ENCODE data around the gene LRRC75A.

Gene LRRC75A

DNA sequence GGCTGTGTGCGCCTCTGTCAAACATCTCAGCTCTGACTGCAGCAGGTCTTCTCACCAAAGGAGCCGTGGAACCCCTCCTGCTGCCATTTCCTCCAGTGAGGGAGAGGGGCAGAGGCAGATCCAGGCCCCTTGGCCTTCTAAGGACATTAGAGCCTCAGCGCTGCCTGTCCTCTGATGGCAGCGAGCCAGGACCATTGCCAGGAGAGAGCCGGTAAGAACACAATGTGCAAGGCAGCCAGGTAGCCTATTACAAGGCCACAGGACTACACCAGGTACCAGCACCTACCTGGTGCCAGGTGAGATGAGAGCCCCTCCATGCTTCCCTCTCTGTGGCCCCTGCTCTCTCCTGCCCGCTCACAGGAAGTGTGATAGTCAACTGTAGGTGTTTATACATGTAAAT, 11.0 kb downstream of the LRRC75A start:
- TF ChIP-seq, protein P1, sequence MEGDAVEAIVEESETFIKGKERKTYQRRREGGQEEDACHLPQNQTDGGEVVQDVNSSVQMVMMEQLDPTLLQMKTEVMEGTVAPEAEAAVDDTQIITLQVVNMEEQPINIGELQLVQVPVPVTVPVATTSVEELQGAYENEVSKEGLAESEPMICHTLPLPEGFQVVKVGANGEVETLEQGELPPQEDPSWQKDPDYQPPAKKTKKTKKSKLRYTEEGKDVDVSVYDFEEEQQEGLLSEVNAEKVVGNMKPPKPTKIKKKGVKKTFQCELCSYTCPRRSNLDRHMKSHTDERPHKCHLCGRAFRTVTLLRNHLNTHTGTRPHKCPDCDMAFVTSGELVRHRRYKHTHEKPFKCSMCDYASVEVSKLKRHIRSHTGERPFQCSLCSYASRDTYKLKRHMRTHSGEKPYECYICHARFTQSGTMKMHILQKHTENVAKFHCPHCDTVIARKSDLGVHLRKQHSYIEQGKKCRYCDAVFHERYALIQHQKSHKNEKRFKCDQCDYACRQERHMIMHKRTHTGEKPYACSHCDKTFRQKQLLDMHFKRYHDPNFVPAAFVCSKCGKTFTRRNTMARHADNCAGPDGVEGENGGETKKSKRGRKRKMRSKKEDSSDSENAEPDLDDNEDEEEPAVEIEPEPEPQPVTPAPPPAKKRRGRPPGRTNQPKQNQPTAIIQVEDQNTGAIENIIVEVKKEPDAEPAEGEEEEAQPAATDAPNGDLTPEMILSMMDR (IDR thresholded peaks at IDR 0.05; ENCODE audit: low read depth, low read length, missing control alignments), result no peak
- no peak for DNase-seq (ENCODE audit: extremely low read depth, low read depth)
- no peak overlapping the region for H3K4me3 ChIP-seq (replicated peaks; ENCODE audit: low read depth, low read length)

DNA sequence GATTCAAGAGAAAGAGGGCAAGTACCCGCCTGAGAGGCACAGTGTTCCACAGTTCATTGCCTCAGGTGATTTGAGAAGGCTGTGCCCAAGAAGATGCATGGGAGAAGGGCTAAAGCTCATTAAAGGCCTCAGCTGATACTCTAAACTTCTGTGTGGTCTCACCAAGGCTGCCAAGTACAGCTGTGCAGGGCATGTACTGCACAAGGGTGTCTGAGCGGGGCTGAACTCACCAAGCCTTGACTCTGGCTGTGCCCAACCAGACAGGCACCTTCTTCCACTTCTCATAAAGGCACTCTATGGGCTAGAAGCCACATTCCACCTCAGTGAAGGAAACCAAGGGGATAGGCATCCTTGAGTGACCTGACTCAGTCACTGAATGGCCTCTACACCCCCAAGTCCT, 12.7 kb downstream of the LRRC75A start:
- no peak for DNase-seq (ENCODE audit: extremely low read depth, low read depth)
- no peak overlapping the region for H3K4me3 ChIP-seq (replicated peaks; ENCODE audit: low read depth, low read length)
- TF ChIP-seq, protein P1 (IDR thresholded peaks at IDR 0.05; ENCODE audit: low read depth, low read length, missing control alignments), result no peak

DNA sequence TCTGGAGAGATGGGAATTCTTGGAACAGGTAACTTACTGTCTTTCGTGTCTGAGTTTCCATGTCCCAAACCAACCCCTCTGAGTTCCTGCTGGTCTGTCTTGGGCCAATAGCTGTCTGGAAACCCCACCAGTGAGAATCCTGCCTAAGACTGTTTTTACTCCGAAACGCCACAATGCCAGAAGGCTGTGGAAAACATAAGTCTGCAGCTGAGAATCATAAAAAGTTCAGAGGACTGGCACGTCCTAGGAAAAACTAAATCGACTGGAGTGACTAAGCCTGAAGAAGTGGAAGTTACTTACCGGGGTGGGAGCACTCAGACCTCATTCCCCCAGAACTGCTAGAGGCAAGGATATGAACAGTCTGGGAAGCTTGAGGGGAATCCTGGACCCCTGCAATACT, 13.3 kb downstream of the LRRC75A start:
- H3K4me3 ChIP-seq (replicated peaks; ENCODE audit: low read depth, low read length), result no peak overlapping the region
- TF ChIP-seq, protein P1 (IDR thresholded peaks at IDR 0.05; ENCODE audit: low read depth, low read length, missing control alignments), result no peak
- no peak for DNase-seq (ENCODE audit: extremely low read depth, low read depth)

DNA sequence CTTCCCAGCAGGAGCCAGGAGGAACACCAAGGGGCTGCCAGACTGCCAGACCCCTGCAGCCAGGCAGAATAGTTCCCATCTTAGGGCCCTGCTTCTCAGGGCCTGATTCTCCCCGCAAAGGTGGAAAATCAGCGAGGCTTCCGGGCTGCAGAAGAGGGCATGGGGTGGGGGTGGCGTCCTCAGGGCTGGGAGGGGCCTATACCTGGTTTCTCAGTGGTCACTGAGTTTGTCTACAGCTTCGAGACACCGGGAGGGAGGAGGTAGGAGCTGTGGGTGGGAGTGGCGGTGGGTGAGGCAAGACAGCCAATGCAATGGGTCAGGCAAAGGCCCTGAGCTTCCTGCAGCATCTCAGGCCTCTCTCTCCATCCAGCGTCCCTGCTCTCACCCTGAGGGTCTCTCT, 14.3 kb downstream of the LRRC75A start:
- TF ChIP-seq, protein P1 (IDR thresholded peaks at IDR 0.05; ENCODE audit: low read depth, low read length, missing control alignments), result no peak
- DNase-seq (ENCODE audit: extremely low read depth, low read depth), result no peak
- no peak overlapping the region for H3K4me3 ChIP-seq (replicated peaks; ENCODE audit: low read depth, low read length)

DNA sequence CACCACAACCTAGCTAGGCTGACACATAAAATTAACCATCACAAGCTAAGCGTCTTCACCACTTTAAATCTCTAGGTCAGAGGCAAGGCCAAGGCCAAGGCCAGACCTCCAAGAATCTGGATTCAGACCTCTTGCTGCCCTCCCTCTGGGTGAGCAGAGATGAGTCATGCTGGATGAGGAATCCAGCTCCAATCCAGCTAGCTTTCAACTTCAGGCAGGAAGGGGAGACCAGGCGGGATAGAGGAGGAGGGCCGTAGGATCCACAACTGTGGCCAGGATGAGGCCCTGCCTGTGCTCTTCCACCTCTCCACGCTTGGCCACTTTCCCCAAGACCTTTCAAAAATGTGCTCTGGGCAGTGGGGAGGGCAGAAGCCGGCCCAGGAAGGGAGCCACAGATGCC, 14.7 kb downstream of the LRRC75A start:
- peak; percentile 84 for DNase-seq (ENCODE audit: extremely low read depth, low read depth)
- H3K4me3 ChIP-seq (replicated peaks; ENCODE audit: low read depth, low read length), result no peak overlapping the region
- TF ChIP-seq, protein P1 (IDR thresholded peaks at IDR 0.05; ENCODE audit: low read depth, low read length, missing control alignments), result no peak

DNA sequence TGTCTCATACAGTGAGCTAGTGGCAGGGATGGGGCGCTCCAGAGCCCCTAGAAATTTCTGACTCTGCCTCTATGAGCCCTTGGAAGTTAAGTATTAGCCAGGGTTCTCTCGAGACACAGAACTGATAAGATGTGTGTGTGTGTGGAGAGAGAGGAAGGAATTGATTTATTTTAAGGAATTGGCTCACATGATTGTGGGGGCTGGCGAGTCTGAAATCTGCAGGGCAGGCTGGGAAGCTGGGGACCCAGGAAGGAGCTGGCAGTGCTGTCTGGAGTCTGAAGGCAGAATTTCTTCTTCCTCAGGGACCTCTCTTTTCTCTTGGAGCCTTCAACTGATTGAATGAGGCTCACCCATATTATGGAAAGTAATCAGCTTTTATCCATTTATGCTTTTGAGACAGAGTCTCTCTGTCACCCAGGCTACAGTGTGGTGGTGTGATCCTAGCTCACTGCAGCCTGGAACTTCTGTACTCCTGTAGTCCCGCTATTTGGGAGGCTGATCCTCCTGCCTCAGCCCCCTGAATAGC, 16.8 kb downstream of the LRRC75A start:
- no peak for DNase-seq (ENCODE audit: extremely low read depth, low read depth)
- TF ChIP-seq, protein P1 (IDR thresholded peaks at IDR 0.05; ENCODE audit: low read depth, low read length, missing control alignments), result no peak
- no peak overlapping the region for H3K4me3 ChIP-seq (replicated peaks; ENCODE audit: low read depth, low read length)

All from HFF-Myc (cell line).